HG03103 (cell line): ENCODE results near the gene C10orf90.

ENCODE experiments used
- ATAC-seq: cut with Tn5 transposase; IDR thresholded peaks from one replicate; pipeline ENCODE4 v1.9.1; 2021; ENCODE audit warnings: low read depth; ENCODE audit not compliant: unreplicated experiment

The C10orf90 gene

DNA sequence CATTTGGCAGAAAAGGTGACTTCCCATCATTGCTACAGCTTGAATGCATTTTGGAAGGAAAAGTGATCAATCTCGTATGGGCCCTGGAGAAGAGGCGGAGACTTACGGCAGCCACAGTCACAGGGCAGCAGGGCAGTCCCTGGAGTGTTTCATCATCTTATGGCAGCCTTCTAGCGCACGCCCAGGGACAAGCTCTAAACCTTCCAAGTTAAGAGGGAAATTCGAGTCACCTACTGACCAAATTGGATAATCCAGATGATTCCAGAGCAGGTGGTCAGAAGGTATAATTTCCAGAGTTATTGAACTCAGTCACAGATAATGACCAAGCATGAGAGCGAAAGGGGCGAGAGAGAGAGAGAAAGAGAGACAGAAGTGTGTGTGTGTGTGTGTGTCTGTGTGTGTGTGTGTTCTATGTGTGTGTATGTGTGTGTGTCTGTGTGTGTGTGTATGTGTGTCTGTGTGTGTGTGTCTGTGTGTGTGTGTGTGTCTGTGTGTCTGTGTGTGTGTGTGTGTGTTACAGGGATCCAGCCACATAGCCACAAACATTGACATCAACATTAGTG, 158.5 kb downstream of the C10orf90 start:
- ATAC-seq: no peak

DNA sequence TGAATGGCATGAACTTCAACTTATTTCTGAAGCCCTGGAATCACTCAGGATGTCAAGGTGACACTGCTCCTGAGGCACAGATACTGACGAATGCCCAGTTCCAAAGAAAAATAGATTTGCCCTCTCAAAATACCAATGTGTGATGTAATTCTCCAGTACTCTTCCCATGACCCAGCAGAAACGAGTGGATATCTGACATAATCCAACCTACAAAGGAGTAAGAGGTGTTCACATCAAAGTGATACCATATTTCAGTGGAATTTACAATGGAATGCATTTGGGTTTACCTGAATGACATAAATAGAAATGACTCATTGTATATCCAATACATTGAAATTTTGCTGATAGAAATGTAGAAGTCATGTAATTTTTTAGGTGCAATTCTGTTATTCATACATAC, 161.3 kb downstream of the C10orf90 start:
- ATAC-seq: no peak

DNA sequence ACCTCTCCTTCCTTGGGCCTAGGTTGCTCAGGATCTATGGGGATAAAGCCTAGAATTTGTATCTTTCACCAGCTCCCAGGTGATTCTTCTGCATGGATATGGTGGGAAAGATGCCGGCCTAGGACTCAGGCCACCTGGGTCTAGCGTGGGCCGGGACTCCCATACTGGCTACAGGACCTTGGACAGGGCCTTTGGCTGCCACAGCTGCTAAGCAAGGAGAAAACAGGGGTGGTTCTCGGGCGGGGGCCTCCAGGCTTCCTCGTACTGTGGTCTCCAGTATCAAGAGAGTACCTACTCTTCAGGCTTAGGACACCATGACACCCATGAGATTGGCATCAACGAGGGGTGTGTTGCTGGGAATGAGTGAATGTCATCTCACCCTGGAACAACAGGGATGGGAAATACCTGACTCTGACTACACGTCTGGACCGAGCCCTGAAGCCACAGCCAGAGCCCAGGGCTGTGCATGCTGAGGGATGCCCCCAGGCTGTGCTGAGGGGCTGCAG, 161.9 kb downstream of the C10orf90 start:
- ATAC-seq: no peak

DNA sequence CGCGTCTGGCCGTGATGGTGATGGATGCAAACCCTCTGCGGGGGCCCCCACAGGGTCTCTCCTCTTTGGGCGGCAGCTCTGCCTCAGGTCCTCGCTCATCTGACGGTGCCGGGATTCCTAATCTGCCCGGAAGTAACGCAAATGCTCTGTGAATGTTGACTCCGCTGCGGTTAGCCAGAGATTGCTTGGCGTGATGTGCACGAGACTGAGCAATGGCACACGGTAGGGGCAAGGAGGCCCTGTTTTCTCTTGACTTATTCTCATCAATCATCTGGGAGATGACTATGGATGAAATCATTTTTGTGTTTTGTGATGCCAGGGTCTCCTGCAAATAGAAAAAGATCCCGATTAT, 165.8 kb downstream of the C10orf90 start:
- no peak for ATAC-seq

DNA sequence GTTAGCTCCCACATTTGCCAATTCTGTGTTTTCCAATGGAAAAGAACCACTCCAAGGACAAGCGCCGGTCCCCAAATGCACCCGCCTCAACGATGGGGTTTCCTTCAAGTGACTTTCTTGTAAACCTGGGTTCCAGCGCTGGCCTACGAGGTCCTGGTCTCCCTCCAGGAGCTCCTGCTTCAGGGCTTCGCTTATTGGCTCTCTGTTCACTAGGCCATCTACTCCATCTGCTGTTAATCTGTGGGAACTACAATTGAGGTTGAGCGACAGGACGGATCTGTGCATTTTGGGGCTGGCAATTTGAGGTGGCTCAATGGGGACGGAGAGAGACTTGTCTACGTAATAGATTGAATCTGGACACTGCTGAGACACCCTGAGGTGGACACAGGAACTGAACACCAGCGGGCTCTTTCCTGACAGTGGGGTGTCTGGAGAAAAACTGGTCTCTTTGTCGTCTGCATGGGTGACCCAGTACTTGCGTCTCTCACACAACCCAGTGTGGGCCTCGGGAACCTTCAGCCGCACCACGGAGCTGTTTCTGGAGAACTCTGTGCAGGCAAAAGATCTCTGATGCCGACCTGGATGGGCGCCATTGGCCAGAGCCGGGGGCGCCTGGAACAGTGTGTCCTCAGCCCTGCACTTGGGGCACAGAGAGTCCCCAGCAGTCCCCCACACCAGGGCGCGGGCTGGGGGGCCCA, 166.3 kb downstream of the C10orf90 start:
- ATAC-seq: no peak

DNA sequence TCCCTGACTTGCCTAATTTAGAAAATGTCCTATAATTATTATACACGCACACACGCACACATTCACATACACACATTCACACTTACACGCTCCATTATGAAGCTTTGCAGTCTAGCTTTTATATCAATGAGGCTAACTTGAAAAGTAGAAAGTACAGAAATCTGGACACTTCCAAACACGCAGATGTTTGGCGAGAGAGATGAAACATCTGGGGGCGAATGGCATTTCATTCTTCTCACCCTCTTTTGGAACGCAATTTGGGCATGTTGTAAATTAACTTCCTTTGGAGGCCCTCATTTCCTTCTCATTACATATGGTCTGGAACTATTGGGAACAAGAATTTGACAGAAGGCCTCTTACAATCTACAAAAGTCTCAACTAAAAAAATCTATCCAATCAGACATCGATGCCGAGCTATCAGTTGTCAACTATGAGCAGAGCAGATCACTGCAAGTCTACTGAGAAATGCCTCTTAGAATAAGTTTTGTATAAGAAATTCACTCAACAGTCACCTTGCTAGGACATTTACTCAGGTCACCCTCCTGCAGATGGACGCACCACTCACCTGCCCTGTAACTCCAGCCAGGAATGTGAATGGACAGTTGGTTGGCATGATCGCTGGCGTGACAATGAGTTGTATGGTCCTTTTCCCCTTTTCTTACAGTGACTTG, 167.0 kb downstream of the C10orf90 start:
- no peak for ATAC-seq

DNA sequence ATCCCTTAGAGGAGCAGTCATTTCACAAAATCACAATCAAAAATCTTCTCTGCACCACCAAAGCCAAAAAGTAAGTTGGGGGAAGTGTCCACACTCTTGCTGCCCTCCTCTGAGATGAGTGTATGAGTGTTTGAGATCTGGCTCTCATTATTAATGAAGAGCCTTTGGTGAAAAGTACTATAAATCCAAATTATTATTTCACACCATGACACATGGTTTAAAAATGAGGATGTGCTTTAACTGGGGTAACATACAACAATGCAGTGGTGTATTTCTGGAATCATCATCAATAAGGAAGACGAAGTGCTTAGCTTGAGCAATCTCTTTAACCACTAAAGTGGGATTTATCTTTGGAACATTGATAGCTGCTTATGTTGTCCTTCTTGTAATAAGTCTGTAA, 168.1 kb downstream of the C10orf90 start:
- no peak for ATAC-seq

DNA sequence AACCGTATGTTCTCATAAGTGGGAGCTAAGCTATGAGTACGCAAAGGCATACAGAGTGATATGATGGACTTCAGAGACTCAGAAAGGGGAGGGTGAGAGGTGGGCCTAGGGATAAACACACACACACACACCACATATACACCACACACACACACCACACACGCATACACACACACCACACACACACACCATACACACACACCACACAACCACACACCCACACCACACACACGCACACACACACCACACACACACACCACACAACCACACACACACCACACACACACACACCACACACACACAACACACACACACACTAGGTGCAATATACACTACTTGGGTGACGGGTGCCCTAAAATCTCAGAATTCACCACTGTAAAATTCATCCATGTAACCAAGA, 168.7 kb downstream of the C10orf90 start:
- ATAC-seq: no peak

DNA sequence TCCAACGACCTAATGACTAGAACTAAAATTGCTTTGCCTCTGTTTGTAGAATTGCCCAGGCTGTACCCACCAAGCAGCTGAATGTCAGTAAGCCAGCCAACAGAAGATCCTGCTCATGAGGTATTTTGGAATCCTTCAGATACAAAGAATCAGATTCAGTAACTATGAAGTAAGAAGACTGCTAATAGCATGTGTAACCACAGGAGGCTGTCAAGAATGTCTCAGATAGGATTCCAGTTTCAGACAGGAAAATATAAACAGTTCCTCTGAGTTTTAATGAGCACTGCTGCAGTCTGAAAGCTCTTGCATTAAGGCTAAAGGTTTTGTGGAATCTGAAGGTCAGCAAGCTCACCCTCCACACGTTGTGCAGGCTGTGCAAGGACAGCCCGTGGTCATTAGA, 169.6 kb downstream of the C10orf90 start:
- no peak for ATAC-seq

DNA sequence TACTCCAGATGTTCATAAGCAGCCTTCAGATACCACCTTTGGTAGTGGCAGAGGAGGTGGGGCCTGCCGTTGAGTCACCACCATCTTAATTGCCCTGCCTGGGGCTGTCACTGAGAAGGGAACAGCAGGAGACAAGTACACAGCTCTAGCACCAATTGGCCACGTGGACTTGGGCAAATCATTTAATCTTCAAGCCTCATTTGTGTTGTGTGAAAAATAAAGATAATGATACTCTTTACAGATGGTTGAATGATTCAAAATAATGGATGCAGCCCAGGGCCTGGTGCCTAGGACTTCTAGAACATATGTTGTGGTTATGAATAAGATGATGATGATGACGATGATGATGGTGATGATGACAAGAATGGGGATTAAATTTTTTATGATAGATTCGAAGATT, 170.3 kb downstream of the C10orf90 start:
- ATAC-seq: no peak

DNA sequence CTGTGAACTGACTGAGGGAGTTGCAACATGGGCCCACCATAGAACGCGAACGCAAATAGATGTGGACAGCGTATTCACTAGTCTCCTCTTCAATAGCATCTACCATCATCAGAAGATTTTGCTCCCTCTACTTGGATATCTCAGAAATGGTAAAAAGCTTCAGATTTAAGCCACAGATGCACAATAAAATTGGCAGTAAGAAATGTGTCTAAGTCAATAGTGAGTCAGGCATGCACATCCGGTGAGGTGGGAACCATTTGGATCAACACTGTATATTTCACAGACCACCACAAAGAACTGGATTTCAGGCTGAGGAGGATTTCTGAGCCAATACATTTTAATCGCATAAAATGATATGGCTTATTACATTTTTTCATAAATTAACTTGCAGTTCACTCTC, 170.7 kb downstream of the C10orf90 start:
- no peak for ATAC-seq

DNA sequence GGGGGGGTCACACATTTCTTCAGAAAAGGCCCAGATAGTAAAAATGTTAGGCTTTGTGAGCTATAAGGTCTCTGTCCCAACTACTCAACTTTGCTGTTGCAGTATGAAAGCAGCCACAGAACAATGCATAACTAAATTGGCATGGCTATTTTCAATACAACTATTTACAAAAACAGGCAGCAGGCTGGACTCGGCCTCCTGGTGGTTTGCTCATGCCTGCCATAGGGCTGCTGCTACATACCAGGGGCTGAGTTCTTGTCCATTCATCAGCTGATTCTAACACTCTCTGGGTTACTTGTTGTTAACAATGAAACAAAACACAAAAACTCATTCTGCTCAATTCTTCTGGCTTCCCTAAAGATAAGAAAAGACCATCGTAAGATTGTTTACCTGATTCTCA, 172.8 kb downstream of the C10orf90 start:
- no peak for ATAC-seq

DNA sequence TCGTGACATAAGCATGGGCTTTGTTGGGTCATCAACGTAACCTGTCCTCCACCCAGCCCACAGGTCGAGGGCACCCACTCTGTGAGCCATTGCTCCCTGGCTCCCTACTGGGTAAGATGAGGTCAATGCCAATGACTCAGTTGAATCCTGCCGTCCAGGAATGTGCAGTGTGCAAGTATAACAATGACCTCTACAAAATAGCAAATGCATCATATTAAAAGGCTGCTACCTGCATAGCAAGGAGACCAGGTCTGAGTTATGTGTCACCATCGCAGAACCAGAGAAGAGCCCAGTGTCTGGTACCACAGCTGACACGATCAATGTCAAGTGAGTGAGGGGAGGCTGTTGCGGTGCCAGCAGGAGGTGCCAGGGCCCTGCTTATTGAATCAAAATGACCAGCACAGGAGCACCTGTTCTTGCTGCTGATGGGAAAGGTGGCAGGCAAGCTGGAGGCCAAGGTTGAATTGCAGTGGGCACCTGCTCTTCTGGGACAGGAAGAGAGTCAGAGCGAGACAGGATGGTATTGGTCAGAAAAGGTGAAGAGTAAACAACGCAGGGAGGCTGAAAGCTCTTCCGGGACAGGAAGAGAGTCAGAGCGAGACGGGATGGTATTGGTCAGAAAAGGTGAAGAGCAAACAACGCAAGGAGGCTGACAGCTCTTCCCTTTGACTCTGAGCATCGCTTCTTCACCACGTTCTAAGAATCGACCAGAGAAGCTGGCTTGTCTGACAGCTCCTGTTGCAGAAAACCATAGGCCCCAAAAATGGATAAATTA, 173.5 kb downstream of the C10orf90 start:
- ATAC-seq: no peak

DNA sequence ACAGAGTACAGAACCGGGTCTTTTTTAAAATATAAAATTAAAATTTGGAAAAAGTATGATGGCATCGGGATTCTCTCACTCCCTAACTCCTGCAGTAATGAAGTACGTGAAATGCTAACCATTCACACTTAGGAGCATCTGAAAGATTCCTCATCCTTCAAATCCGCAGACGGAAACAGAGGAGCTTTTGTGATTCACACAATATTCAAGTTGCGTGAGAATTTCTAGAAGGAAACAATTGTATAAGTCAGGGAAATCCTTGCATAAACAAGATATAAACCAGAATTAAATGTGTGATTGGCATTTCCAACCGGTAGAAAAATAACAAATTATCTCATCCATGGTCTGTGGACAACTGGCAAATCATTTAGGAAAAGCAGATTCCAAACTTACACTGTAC, 179.0 kb downstream of the C10orf90 start:
- no peak for ATAC-seq

DNA sequence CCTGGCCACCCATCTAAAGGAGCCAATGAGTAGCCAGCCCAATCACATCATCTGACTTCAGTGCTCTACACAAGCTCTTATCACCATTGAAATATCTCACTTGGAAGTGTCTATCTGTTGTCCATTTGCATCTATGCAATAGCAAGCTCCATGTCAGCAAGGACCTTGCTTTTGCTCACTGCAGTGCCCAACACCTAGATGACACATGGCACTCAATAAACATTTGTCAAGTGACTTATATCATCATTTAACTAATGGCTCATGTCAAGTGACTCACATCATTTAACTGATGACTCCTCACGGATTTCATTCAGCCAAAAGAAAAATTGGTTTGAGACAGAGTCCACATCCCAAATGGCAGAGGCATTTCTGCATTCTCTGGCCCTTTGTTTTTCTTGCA, 189.3 kb downstream of the C10orf90 start:
- no peak for ATAC-seq

DNA sequence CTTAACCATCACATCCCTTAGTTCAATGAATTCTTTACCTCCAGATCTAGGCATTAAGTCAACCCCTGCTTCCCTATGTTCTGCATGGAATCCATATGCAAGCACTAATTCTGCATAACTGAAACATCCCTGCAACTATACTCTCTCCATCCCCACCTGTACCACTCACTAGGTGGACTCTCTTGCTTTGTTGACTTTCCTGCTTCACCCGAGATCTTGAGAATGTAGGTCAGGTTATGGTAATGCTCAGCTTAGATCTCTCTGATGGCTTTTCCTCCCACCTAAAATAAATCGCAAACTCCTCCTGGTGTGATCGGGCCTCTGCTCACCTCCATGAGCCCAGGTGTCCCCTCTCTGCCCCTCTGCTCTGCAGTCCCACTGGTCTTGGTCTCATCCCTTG, 189.8 kb downstream of the C10orf90 start:
- no peak for ATAC-seq

DNA sequence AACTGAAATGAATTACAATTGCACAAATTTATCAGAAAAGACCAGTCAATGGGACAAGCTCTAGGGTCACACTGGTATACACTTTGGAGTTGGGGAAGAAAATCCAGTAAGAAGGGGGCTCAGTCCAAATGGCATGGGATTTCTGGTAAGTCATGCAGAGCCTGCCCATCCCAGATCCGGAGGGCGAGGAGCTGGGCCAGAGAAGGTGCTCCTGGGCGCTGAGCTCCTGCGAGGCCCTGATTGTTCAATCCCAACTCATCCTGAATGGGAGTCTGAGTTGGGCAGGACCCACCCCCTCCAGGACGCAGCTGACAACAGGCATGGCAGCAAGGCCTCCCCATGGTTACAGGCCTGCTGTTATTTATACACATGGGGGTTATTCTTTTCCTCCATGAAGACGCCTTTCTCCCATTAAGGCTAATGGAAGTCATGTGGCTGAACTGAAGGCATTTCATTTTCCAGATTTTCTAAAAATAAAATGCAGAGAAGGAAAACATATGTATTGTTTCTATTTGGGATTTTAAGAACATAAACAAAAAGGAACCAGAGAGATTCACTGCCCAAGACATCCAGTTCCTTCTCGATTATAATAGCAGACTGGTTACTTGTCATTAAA, 191.1 kb downstream of the C10orf90 start:
- ATAC-seq: no peak

DNA sequence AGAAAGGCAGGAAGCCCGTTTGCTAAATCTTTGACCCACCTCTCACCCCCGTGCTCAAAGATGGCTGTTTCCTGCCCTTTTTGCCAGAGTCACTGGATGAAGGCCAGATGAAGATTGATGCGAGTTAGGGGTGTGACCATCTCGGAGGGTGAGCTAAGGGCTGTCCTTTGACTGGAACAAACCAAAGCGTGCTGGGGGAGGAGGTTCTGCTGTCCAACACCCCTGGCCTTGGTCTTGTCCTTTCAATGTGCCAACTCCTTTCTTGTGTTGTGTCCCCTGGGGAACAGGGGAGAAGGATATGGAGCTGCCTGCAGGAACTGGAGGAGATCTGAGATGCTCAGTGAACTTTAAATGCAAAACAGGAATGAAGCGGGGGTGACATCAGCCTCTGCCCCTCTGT, 191.9 kb downstream of the C10orf90 start:
- no peak for ATAC-seq

DNA sequence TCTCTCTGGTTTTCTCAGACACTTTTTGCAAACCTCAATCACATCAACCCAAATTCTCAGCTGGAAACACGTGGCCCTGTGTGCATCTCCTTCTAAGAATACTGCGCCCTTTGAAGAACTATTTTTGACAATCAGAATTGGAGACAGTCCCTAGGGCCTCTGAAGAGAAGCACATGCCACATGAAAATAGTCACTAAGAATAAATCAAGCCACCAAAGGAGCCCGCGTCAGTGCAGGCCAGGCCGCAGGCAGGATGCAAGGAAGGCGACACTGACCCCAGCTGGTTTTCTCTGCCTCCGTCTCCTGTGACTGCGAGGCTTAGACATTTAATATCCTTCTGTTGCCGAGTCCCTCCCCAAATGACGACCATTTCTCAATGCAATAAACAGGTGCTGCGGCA, 194.2 kb downstream of the C10orf90 start:
- ATAC-seq: no peak

DNA sequence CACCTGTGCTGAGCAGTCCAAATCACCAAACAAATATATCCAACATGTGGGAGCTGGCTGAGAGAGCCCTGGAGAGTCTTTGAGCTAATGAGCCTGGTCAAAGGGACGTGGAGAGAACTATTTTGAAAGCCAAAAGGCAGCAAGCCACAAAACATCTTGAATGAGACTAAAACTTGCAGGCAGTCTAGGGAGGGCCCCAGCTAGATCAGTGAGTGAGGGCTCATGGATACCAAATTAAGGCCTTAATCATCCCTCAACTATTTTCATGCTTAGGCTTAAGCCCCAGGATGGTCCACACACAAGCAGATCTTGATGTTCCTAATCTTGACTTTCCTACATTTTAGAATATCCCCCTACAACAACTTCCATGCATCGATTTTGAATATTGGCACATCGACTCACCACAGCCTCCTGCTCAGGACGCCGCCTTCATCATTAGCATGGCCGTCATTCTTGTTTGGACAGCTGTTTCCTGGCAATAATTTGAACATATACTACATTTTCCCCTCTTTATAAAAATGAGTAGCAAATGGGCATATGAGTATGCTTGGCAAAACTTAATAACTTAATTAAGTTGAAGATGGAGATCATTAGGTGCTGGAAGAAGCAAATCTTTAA, 195.3 kb downstream of the C10orf90 start:
- ATAC-seq: no peak
